Neural cell (in vitro differentiated cells): ENCODE data around the gene TICAM1. TPM values are rescaled to one million over a fixed set of nuclear protein-coding genes. Genes with fewer than 3 reads are reported as not detected.

Experiments
- H2AFZ ChIP-seq: fragments of 200-600, 300-800 bp; sonication (generic), shearing (Covaris generic); 2 replicates; pipeline ENCODE4 v1.6.0; 2014; ENCODE audit warnings: low read depth, mild to moderate bottlenecking, antibody characterized with exemption, low read length, moderate library complexity
- H3F3A ChIP-seq: fragments of 200-600 bp; shearing (Covaris generic); 2 replicates; pipeline ENCODE4 v1.6.1; 2016; ENCODE audit warnings: mild to moderate bottlenecking, moderate library complexity, mixed read lengths, antibody characterized with exemption, low read length; ENCODE audit not compliant: insufficient read depth, poor library complexity, severe bottlenecking
- H3K27ac ChIP-seq: fragments of 200-600, 300-800 bp; sonication (generic), shearing (Covaris generic); 2 replicates; pipeline ENCODE4 v1.5.1; 2014; ENCODE audit warnings: mild to moderate bottlenecking, low read length, moderate library complexity
- H3K27me3 ChIP-seq: fragments of 300-800, 200-600 bp; sonication (generic), shearing (Covaris generic); 2 replicates; pipeline ENCODE4 v1.6.0; 2014; ENCODE audit warnings: mild to moderate bottlenecking, low read depth, low read length, moderate library complexity; ENCODE audit not compliant: insufficient read depth
- H3K36me3 ChIP-seq: fragments of 300-800, 200-600 bp; sonication (generic), shearing (Covaris generic); 2 replicates; pipeline ENCODE4 v1.5.1; 2014; ENCODE audit warnings: mild to moderate bottlenecking, antibody characterized with exemption, low read length, moderate library complexity; ENCODE audit not compliant: insufficient read depth
- H3K4me2 ChIP-seq: fragments of 300-800, 200-600 bp; sonication (generic), shearing (Covaris generic); 2 replicates; pipeline ENCODE4 v1.6.0; 2014; ENCODE audit warnings: mild to moderate bottlenecking, low read length
- H3K4me3 ChIP-seq: fragments of 300-800, 200-600 bp; sonication (generic), shearing (Covaris generic); 2 replicates; pipeline ENCODE4 v1.5.1; 2014; ENCODE audit warnings: mild to moderate bottlenecking, low read length, moderate library complexity
- H3K79me2 ChIP-seq: fragments of 200-600 bp; shearing (Covaris generic); replicated peaks from 2 replicates; pipeline ENCODE4 v1.6.0; 2014; ENCODE audit warnings: mild to moderate bottlenecking, low read length, moderate library complexity; ENCODE audit not compliant: insufficient read depth
- H3K9ac ChIP-seq: fragments of 300-800, 200-600 bp; sonication (generic), shearing (Covaris generic); 2 replicates; pipeline ENCODE4 v1.6.1; 2016; ENCODE audit warnings: mild to moderate bottlenecking, low read length, mixed read lengths
- H3K9me2 ChIP-seq: fragments of 200-600 bp; shearing (Covaris generic); 2 replicates; pipeline ENCODE4 v1.6.1; 2016; ENCODE audit warnings: mild to moderate bottlenecking, low read length, mixed read lengths; ENCODE audit not compliant: insufficient read depth
- H3K9me3 ChIP-seq: fragments of 200-600, 300-800 bp; sonication (generic), shearing (Covaris generic); 2 replicates; pipeline ENCODE4 v1.6.1; 2016; ENCODE audit warnings: mild to moderate bottlenecking, mixed run types, low read length, moderate library complexity, mixed read lengths
- H4K20me1 ChIP-seq: fragments of 200-600 bp; shearing (Covaris generic); 2 replicates; pipeline ENCODE4 v1.6.1; 2016; ENCODE audit warnings: mild to moderate bottlenecking, mixed run types; ENCODE audit not compliant: insufficient read depth
- CTCF ChIP-seq: fragments of 450-650 bp; IDR thresholded peaks from 2 replicates; pipeline ENCODE4 v1.5.1; 2014; ENCODE audit warnings: antibody characterized with exemption, mild to moderate bottlenecking, moderate library complexity; ENCODE audit not compliant: poor library complexity, severe bottlenecking
- EP300 ChIP-seq: fragments of 450-650 bp; conservative IDR thresholded peaks from 2 replicates; pipeline ENCODE4 v1.6.1; 2014; ENCODE audit warnings: antibody characterized with exemption, mild to moderate bottlenecking, moderate library complexity; ENCODE audit not compliant: poor library complexity, severe bottlenecking
- EZH2 ChIP-seq: fragments of 200-600, 300-800 bp; shearing (Covaris generic), sonication (generic); IDR thresholded peaks from 2 replicates; pipeline ENCODE4 v1.6.1; 2014; ENCODE audit warnings: antibody characterized with exemption, low read length, borderline replicate concordance, mild to moderate bottlenecking; ENCODE audit not compliant: insufficient read depth, poor library complexity, severe bottlenecking
- MXI1 ChIP-seq: fragments of 450-650 bp; conservative IDR thresholded peaks from 2 replicates; pipeline ENCODE4 v1.6.1; 2014; ENCODE audit warnings: antibody characterized with exemption, mild to moderate bottlenecking; ENCODE audit not compliant: poor library complexity, severe bottlenecking
- POLR2AphosphoS5 ChIP-seq: IDR thresholded peaks from 2 replicates; pipeline ENCODE4 v1.6.1; 2012
- RAD21 ChIP-seq: fragments of 450-650 bp; conservative IDR thresholded peaks from 2 replicates; pipeline ENCODE4 v1.6.1; 2014; ENCODE audit warnings: antibody characterized with exemption, mild to moderate bottlenecking, moderate library complexity
- SMC3 ChIP-seq: fragments of 450-650 bp; conservative IDR thresholded peaks from 2 replicates; pipeline ENCODE4 v1.6.1; 2014; ENCODE audit warnings: antibody characterized with exemption, mild to moderate bottlenecking, moderate library complexity; ENCODE audit not compliant: poor library complexity
- TAF1 ChIP-seq: IDR thresholded peaks from 2 replicates; pipeline ENCODE4 v1.6.1; 2012; ENCODE audit warnings: low read depth
- polyA plus RNA-seq: library from polyadenylated mRNA; depleted of rRNA; stranded (reverse); fragments of >200 nt; gene quantifications from 2 replicates; pipeline ENCODE4 v1.2.3, GENCODE V29; 2014
- TF ChIP-seq, protein P1 (sequence below): IDR thresholded peaks from 2 replicates; pipeline ENCODE4 v1.6.1; 2012; ENCODE audit warnings: borderline replicate concordance

Gene TICAM1
- polyA plus RNA-seq, 1 donor from 2014 or later: not detected

DNA sequence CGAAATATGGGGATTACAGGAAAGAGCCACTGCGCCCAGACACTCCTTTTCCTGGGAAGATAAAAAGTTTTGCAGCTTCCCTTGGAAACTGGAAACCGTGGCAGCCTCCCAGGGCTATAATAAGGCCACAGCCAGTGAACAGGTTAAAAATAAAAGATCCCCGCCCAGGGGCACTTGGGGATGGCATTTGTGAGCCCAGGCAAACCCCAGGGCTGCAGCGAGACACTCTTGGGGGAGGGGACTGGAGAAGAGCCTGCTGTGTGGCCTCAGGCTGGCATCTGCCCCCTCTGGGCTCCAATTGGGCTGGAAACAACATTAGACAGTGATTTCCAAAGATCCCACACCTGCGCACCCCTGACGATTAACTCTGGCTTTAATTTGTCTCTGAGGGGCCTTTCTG is 28.8 kb downstream of the TICAM1 start:
- Histone ChIP-seq H3K27ac (no peak overlapping the region), H3K27me3 (no peaks in the 10 kb centered on the region), H3K9ac (no peak overlapping the region), H3K4me3 (no peak overlapping the region), H3K9me3 (no peaks in the 10 kb centered on the region), H3F3A (no peaks in the 10 kb centered on the region), H4K20me1 (no peaks in the 10 kb centered on the region), H2AFZ (no peak overlapping the region), H3K4me2 (no peak overlapping the region), H3K79me2 (no peaks in the 10 kb centered on the region), H3K36me3 (no peaks in the 10 kb centered on the region), H3K9me2 (no peaks in the 10 kb centered on the region)
- TF ChIP-seq CTCF (no peak), EZH2 (no peak), POLR2AphosphoS5 (no peak), TAF1 (no peak), MXI1 (no peak), EP300 (no peak)
- TF ChIP-seq, protein P1, sequence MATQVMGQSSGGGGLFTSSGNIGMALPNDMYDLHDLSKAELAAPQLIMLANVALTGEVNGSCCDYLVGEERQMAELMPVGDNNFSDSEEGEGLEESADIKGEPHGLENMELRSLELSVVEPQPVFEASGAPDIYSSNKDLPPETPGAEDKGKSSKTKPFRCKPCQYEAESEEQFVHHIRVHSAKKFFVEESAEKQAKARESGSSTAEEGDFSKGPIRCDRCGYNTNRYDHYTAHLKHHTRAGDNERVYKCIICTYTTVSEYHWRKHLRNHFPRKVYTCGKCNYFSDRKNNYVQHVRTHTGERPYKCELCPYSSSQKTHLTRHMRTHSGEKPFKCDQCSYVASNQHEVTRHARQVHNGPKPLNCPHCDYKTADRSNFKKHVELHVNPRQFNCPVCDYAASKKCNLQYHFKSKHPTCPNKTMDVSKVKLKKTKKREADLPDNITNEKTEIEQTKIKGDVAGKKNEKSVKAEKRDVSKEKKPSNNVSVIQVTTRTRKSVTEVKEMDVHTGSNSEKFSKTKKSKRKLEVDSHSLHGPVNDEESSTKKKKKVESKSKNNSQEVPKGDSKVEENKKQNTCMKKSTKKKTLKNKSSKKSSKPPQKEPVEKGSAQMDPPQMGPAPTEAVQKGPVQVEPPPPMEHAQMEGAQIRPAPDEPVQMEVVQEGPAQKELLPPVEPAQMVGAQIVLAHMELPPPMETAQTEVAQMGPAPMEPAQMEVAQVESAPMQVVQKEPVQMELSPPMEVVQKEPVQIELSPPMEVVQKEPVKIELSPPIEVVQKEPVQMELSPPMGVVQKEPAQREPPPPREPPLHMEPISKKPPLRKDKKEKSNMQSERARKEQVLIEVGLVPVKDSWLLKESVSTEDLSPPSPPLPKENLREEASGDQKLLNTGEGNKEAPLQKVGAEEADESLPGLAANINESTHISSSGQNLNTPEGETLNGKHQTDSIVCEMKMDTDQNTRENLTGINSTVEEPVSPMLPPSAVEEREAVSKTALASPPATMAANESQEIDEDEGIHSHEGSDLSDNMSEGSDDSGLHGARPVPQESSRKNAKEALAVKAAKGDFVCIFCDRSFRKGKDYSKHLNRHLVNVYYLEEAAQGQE: no peak

DNA sequence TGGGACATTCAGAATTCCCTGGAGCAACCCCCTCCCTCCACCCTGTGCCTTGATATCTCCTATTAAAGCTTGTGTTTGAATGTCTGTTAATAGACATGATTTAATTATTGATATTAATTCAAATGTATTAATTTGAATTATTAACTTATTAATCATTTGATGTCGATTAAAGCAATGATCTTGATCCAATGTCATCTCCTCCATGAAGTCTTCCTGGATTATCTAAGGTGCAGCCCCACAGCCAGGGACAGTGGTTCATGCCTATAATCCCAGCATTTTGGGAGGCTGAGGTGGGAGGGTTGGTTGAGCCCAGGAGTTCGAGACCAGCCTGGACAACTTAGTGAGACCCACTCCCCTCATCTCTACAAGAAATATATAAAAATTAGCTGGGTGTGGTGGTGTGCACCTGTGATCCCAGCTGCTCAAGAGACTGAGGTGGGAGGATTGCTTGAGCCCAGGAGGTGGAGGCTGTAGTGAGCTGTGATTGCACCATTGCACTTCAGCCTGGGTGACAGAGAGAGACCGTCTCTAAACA is 30.4 kb downstream of the TICAM1 start:
- H3F3A ChIP-seq: no peaks in the 10 kb centered on the region
- peaks cover 5% of the 10 kb centered on the region for H3K79me2 ChIP-seq
- H3K9me2 ChIP-seq: no peaks in the 10 kb centered on the region
- H2AFZ ChIP-seq: no peak overlapping the region
- no peak overlapping the region for H3K27ac ChIP-seq
- no peak overlapping the region for H3K4me3 ChIP-seq
- H3K36me3 ChIP-seq: peaks cover 5% of the 10 kb centered on the region
- no peak overlapping the region for H3K4me2 ChIP-seq
- no peaks in the 10 kb centered on the region for H3K9me3 ChIP-seq
- no peak overlapping the region for H3K9ac ChIP-seq
- H4K20me1 ChIP-seq: no peaks in the 10 kb centered on the region
- TF ChIP-seq POLR2AphosphoS5: no peak
- TF ChIP-seq EZH2: no peak
- no peak for TF ChIP-seq EP300
- TF ChIP-seq, protein P1: no peak
- TF ChIP-seq CTCF: no peak
- no peak for TF ChIP-seq MXI1
- no peak for TF ChIP-seq RAD21
- no peak for TF ChIP-seq SMC3
- TF ChIP-seq TAF1: no peak
- H3K27me3 ChIP-seq: no peaks in the 10 kb centered on the region
